Muscle of leg (tissue), 11 donors: ENCODE measurements around the gene FOXO6. TPM values are rescaled to one million over a fixed set of nuclear protein-coding genes. Genes with fewer than 3 reads are reported as not detected.

Source experiments
- DNase-seq: peaks from one replicate; pipeline ENCODE4 v3.0.0; 2013
- H3K27ac ChIP-seq: one replicate; pipeline ENCODE4 v1.5.1; 2013; ENCODE audit warnings: mild to moderate bottlenecking, low read length, control low read depth
- H3K27me3 ChIP-seq: one replicate; pipeline ENCODE4 v1.6.1; 2013; ENCODE audit warnings: low read length; ENCODE audit not compliant: control insufficient read depth, insufficient read depth
- H3K36me3 ChIP-seq: one replicate; pipeline ENCODE4 v1.6.1; 2013; ENCODE audit warnings: low read length; ENCODE audit not compliant: control insufficient read depth, insufficient read depth
- H3K4me1 ChIP-seq: one replicate; pipeline ENCODE4 v1.6.1; 2013; ENCODE audit warnings: low read length; ENCODE audit not compliant: control insufficient read depth, insufficient read depth
- H3K4me3 ChIP-seq: one replicate; pipeline ENCODE4 v1.5.1; 2013; ENCODE audit warnings: low read length, control low read depth
- H3K9me3 ChIP-seq: replicated peaks from 2 replicates; pipeline ENCODE4 v1.6.1; 2013; ENCODE audit warnings: low read depth, low read length; ENCODE audit not compliant: control insufficient read depth
- WGBS: methylation state at CpG from one replicate; pipeline ENCODE4 v1.1.5; 2013; ENCODE audit warnings: missing lambda C conversion rate; ENCODE audit not compliant: insufficient coverage; 5-methylcytosine and 5-hydroxymethylcytosine counted together
- polyA plus RNA-seq, 8 donors: library from polyadenylated mRNA; unstranded; fragments of 120-200 nt; gene quantifications; one replicate each; pipeline versions ENCODE4 v1.2.1 to v1.2.3, GENCODE V29; 2013; ENCODE audit warnings: inconsistent platforms in 1 of 8, low replicate concordance in 1 of 8; ENCODE audit not compliant: insufficient read length in 8 of 8, insufficient read depth in 1 of 8
- total RNA-seq: library from RNA; stranded (reverse); fragments of 120-200 nt; gene quantifications from one replicate; pipeline ENCODE4 v1.2.4, GENCODE V29; 2013

The FOXO6 gene
- total and polyA plus RNA-seq, 9 donors = 3.5 to 16.2 (median 10.0) TPM

DNA sequence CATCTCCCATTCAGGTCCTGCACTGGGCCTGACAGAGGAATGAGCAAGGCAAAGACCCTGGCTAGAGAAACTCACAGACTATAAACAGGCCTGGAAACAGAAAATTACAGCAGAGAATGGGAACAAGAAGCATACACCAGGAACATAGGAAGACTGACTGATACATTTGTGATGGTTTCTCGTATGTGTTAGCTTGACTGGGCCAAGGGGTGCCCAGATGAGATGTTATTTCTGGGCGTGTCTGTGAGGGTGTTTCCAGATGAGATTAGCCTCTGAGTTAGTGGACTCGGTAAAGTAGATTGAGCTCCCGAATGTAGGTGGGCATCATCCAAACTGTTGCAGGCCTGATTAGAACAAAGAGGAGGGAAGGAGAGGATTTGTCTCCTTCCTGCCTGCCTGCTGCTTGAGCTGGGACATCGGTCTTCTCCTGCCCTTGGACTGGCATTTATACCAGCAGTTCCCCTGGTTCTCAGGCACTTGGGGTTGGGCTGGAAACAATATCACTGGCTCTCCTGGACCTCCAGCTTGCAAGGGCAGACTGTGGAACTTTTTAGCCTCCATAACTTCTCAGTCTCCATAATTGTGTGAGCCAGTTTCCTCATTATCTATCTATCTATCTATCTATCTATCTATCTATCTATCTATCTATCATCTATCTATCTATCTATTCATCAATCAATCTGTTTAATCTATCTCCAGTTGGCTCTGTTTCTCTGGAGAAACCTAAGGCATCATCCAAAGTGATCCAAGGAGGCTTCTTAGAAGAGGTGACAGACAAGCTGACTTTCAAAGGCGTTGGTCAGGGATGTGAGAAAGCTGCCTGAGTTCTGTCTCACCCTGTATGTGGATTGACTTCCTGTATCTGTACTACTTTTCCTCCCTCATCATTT lies 9.7 kb upstream of the FOXO6 start:
- H3K27me3 ChIP-seq = no peaks in the 10 kb centered on the region
- H3K4me1 ChIP-seq = peaks cover under 1% of the 10 kb centered on the region
- no peaks in the 10 kb centered on the region for H3K36me3 ChIP-seq
- H3K9me3 ChIP-seq = no peaks in the 10 kb centered on the region
- no peak overlapping the region for H3K27ac ChIP-seq
- H3K4me3 ChIP-seq = no peak overlapping the region
- 71% methylated on average over 3 of the region's 6 CpGs for WGBS
- DNase-seq = peak; percentile 0

DNA sequence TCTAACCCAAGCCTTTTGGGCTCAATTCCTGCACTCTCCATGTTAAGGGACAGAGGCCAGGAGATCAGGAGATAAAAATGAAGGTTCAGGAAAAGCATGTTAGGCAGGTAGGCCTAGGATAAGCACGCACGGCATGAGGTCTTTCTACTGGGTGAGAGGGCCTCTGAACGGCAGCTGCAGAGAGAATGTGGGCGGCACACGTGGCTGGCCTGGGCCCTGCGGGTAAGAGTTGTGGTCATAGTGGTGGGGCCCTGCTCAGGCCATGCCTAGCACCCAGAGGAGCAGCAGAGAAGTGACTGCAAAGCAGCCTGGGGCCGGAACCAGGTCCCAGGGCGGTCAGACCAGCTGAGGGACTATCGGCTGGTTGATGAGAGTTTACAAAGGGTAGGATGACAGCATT lies 7.5 kb upstream of the FOXO6 start:
- peaks cover 22% of the 10 kb centered on the region for H3K4me1 ChIP-seq
- no peaks in the 10 kb centered on the region for H3K36me3 ChIP-seq
- H3K9me3 ChIP-seq = no peaks in the 10 kb centered on the region
- DNase-seq = peak; percentile 4
- no peak overlapping the region for H3K4me3 ChIP-seq
- H3K27ac ChIP-seq = no peak overlapping the region
- 40% methylated on average over 6 of the region's 9 CpGs for WGBS
- no peaks in the 10 kb centered on the region for H3K27me3 ChIP-seq

DNA sequence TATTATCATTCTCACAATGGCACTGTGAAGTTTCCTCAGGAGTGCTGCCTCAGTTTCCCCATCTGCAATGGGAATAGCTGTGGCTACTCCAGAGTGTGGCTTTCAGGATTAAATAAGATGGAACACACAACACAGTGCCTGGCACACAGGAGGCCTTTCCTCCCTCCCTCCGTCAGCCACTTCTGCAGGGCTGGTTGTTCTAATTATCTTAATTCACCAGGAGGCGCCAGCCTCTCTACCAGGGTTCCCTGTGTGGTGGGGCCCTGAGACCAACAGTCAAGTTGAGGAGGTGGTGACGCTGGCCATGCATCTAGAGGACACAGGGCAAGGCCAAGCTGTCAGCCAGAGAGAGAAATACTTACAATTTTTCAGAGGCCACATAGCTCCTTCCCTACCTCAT lies 6.3 kb upstream of the FOXO6 start:
- WGBS = 94% methylated on average over 2 of the region's 3 CpGs
- H3K36me3 ChIP-seq = no peaks in the 10 kb centered on the region
- DNase-seq = peak; percentile 0

DNA sequence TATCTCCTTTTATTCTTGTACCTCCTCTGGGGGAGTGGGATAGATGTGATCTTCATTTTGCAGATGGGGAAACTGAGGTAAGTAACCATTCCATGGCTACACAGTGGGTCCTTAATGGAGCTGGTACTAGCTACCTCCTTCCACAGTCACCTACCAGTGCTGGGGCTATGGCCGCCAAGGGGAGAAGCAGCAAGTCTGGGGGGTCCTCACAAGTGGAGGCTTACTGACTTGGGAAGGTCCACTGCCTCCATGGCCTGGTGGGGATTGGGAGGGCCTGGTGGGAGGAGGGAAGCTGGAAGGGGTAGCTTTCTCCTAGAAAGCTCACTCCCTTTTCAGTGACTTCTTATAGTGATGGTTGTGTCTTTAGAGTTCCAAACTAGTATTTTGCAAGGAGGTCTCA lies 5.9 kb upstream of the FOXO6 start:
- Histone ChIP-seq H3K4me1 (peaks cover 39% of the 10 kb centered on the region), H3K36me3 (no peaks in the 10 kb centered on the region), H3K27me3 (no peaks in the 10 kb centered on the region), H3K27ac (no peak overlapping the region), H3K9me3 (no peaks in the 10 kb centered on the region), H3K4me3 (no peak overlapping the region)
- DNase-seq = peak; percentile 0
- no CpG with 5 or more reads among the region's 1 CpG for WGBS

More for the DNA sequence above, 6.3 kb upstream of the FOXO6 start:
- H3K4me3 ChIP-seq = no peak overlapping the region
- no peaks in the 10 kb centered on the region for H3K9me3 ChIP-seq
- no peaks in the 10 kb centered on the region for H3K27me3 ChIP-seq
- H3K4me1 ChIP-seq = peaks cover 35% of the 10 kb centered on the region
- H3K27ac ChIP-seq = no peak overlapping the region

DNA sequence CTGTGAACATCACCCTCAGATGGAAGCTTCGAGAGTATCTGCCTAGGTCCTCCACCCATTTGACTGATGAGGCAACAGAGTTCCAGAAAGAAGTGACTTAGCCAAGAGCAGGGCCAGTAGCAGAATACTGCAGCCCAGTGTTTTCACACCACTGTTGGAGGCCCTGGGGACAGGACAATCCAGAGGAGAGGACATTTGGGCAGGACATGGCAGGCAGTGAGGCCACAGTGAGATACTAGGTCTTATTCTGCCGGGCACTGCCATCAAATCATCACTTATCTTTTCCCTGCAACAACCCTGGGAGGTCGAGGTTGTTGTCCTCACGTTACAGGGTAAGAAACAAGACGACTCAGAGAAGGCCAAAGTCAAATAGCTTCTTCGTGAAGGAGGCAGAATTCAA lies 5.5 kb upstream of the FOXO6 start:
- no peaks in the 10 kb centered on the region for H3K36me3 ChIP-seq
- WGBS = 60% methylated on average over 4 of the region's 6 CpGs
- H3K9me3 ChIP-seq = no peaks in the 10 kb centered on the region
- H3K4me1 ChIP-seq = peaks cover 43% of the 10 kb centered on the region
- no peak overlapping the region for H3K27ac ChIP-seq
- H3K4me3 ChIP-seq = no peak overlapping the region
- DNase-seq = peak; percentile 1
- H3K27me3 ChIP-seq = no peaks in the 10 kb centered on the region

DNA sequence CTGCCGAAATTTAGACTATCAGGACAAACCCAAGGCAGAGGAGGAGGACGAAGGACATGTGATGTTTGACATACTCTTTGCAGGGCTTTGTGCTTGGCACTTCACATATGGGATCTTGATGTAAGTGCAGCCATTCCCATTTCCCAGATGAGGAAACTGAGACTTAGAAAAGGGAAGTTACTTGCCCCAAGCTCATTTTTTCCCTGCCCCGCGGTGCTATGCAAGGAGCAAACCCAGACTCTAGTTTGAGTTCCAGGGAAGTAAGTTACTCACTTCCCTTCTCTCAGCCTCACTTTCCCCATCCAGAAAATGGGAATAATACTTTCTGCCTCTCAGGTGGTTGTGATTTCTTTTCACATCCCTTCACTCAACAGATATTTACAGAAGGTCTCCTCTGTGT lies 4.5 kb upstream of the FOXO6 start:
- peaks cover 43% of the 10 kb centered on the region for H3K4me1 ChIP-seq
- H3K4me3 ChIP-seq = no peak overlapping the region
- H3K9me3 ChIP-seq = no peaks in the 10 kb centered on the region
- WGBS = 100% methylated on average over 1 of the region's 4 CpGs
- H3K36me3 ChIP-seq = no peaks in the 10 kb centered on the region
- no peak overlapping the region for H3K27ac ChIP-seq
- no peaks in the 10 kb centered on the region for H3K27me3 ChIP-seq
- DNase-seq = peak; percentile 4

DNA sequence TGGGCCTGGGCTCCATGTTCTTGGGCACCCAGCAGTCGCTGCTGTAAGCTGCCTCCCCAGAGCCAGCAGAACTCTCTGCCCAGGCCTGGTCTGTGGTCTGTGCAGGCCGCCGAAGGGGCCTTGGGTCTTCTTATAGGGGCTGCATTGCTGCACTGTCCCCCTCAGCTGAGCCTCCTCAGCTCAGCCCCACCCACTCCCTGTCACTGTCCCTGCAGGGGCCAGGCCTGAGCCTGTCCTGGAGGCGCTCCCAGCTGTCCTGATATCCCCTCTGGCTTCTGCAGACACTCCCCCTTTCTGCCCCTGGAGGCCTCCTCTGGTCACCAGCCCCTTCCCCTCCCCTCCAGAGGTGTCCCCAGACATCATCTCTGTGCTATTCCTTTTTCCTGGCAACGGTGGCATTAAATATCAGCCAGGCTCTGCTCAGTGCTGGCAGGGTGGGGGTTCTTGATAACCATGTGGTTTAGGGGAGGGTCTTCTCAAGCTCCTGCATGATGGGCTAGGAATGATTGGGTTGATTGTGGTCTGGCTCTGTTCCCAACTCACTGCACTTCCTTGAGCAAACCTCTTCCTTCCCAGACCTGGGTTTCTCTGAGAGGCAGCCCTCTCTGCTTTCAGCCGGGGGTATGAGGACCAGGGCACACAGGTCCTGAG lies 3.7 kb upstream of the FOXO6 start:
- Histone ChIP-seq H3K4me3 (no peak overlapping the region), H3K27ac (peak overlapping the region; percentile 77), H3K4me1 (peaks cover 49% of the 10 kb centered on the region), H3K36me3 (no peaks in the 10 kb centered on the region), H3K27me3 (peaks cover 6% of the 10 kb centered on the region), H3K9me3 (no peaks in the 10 kb centered on the region)
- peak; percentile 70 for DNase-seq
- WGBS = 29% methylated on average over 5 of the region's 6 CpGs

DNA sequence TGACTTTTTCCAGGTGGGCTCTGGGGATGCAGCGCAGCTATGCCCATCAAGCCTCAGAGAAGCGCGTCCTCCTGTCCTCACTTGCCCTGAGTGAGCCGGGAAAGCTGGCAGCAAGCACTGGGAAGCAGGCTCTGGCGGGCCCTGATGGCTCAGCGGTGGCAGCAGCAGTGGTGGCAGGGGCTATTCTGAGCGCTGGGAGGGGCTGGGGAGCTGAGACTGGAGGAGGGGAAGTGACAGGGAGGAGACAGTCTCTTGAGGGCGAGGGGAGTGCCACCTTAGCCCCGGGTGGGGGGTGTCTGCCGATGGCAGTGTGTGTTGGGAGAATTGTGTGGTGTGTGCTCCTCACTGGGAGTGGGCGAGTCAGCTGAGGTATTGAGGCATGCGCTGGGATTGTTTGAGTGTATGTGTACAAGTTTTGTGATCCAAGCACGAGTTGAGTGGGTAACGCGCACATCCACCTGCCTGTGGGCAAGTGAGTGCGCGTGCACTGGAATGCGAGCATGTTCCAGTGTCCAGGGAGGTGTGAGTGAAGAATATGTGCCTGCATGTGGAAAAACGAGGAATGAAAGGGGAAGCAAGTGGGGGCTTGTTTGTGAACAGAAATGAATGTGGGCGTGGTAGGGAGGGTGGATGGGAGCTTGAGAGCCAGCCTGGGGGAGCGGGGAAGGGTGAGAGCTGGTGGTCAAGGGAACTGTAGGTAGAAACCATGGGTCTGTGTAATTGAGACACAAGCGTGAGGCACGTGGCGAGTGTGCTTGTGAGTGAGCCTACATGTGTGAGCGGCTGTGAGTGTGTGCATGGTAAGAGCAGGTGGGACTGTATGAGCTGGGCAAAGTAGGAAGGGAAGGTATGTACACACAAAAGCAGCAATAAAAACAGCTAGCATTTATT lies 2.9 kb upstream of the FOXO6 start:
- Histone ChIP-seq H3K4me3 (no peak overlapping the region), H3K36me3 (peaks cover 2% of the 10 kb centered on the region), H3K27ac (peak overlapping the region; percentile 77), H3K4me1 (peaks cover 57% of the 10 kb centered on the region), H3K9me3 (no peaks in the 10 kb centered on the region), H3K27me3 (peaks cover 14% of the 10 kb centered on the region)
- DNase-seq = peak; percentile 19
- 53% methylated on average over 25 of the region's 25 CpGs for WGBS

DNA sequence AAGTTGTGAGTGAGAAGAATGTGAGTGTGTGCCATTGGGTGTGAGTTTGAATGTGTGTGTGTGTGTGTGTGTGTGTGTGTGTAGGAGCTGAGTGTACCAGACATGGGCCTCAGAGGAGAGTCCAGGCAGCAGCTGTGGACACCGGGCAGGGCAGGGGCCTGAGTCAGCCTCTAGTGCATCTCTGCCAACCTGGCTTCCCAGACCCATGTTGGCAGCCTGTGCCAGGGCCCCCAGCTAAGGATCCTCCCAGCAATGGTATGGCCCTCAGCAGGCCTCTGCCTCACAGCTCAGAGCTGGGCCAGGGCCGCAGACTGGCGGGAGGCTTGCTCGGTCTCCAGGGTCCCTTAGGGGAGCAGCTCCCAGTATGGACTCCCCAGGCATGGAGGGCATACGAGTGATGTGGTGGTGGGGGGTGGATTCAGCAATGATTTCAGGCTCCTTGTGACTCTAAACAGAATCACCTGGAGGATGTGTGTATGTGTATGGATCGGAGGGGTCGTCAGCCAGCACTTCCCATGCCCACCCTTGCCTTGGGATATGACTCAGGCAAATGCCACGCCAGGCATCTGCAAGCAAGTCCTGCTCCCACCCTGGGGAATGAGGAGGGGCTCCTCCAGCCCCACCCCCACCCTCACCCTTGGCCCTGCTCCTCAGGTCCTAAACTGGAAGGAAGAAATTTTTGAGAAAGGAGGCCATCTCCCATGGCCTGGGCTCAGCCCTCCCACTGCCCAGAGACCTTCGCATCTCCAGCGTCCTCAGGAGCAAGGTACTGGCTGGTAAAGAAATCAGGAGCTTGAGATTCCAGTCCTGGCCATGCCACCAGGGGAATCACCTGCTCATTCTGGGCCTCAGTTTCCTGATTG lies 1.8 kb upstream of the FOXO6 start:
- Histone ChIP-seq H3K27me3 (peaks cover 19% of the 10 kb centered on the region), H3K4me1 (peaks cover 67% of the 10 kb centered on the region), H3K36me3 (peaks cover 6% of the 10 kb centered on the region), H3K27ac (peak overlapping the region; percentile 77), H3K4me3 (no peak overlapping the region), H3K9me3 (no peaks in the 10 kb centered on the region)
- 94% methylated on average over 6 of the region's 10 CpGs for whole genome bisulfite sequencing
- no peak for DNase-seq
